Hypothalamus (tissue), 51 donors: Measurements from ENCODE around the gene FBXW5.

Experiments used
- DNase-seq, 51 donors: peaks; one replicate each; lab custom pipeline; 2025; lab: John Stamatoyannopoulos, UW

Gene FBXW5

GRCh38 chr9:136962701-136963248 is 18.2 kb upstream of the FBXW5 start:
- no peak for DNase-seq

GRCh38 chr9:136962163-136962562 is 17.6 kb upstream of the FBXW5 start:
- no peak for DNase-seq

- DNase-seq = peak in 17 of 51 donors; percentile 13 to 63 (median 39)
Measured at GRCh38 chr9:136961279-136962065, 16.9 kb upstream of the FBXW5 start.

GRCh38 chr9:136960938-136961275 is 16.4 kb upstream of the FBXW5 start:
- no peak for DNase-seq

GRCh38 chr9:136960212-136960937 is 15.8 kb upstream of the FBXW5 start:
- no peak for DNase-seq

GRCh38 chr9:136958898-136959850 is 14.6 kb upstream of the FBXW5 start:
- no peak for DNase-seq

- DNase-seq = no peak
Measured at GRCh38 chr9:136958473-136958872, 13.9 kb upstream of the FBXW5 start.

GRCh38 chr9:136957901-136958300 is 13.4 kb upstream of the FBXW5 start:
- no peak for DNase-seq

GRCh38 chr9:136957461-136957860 is 12.9 kb upstream of the FBXW5 start:
- no peak for DNase-seq

GRCh38 chr9:136956604-136957003 is 12.1 kb upstream of the FBXW5 start:
- DNase-seq = no peak

- no peak for DNase-seq
Measured at GRCh38 chr9:136955943-136956335, 11.4 kb upstream of the FBXW5 start.

GRCh38 chr9:136955202-136955942 is 10.8 kb upstream of the FBXW5 start:
- no peak for DNase-seq

GRCh38 chr9:136954270-136955083 is 9.9 kb upstream of the FBXW5 start:
- DNase-seq = no peak

- DNase-seq = no peak
Measured at GRCh38 chr9:136953771-136954269, 9.3 kb upstream of the FBXW5 start.

- DNase-seq = no peak
Measured at GRCh38 chr9:136952876-136953770, 8.6 kb upstream of the FBXW5 start.

GRCh38 chr9:136952321-136952850 is 7.8 kb upstream of the FBXW5 start:
- peak in 27 of 51 donors; percentile 34 to 83 (median 59) for DNase-seq

- no peak for DNase-seq
Measured at GRCh38 chr9:136951541-136952320, 7.2 kb upstream of the FBXW5 start, which contains the start of gene LCN12. TSS of gene LCN12 (plus strand) at chr9:136952273. CDS start at chr9:136952328, 55 bp downstream.
